AG10803 (cell line): ENCODE data around the gene NSUN6.

Experiments
- DNase-seq: peaks from one replicate; pipeline ENCODE4 v3.0.0; 2010; ENCODE audit warnings: low read depth
- H3K4me3 ChIP-seq: 2 replicates; pipeline ENCODE4 v1.5.1; 2011; ENCODE audit warnings: mild to moderate bottlenecking, low read length, control low read depth
- TF ChIP-seq, protein P1 (sequence below): conservative IDR thresholded peaks from 2 replicates; pipeline ENCODE4 v1.5.1; 2011; ENCODE audit warnings: mild to moderate bottlenecking, low read length, control low read depth, inconsistent platforms

The NSUN6 gene

GRCh38 chr10:18500576-18500975 lies 150.8 kb downstream of the NSUN6 start:
- TF ChIP-seq, protein P1, sequence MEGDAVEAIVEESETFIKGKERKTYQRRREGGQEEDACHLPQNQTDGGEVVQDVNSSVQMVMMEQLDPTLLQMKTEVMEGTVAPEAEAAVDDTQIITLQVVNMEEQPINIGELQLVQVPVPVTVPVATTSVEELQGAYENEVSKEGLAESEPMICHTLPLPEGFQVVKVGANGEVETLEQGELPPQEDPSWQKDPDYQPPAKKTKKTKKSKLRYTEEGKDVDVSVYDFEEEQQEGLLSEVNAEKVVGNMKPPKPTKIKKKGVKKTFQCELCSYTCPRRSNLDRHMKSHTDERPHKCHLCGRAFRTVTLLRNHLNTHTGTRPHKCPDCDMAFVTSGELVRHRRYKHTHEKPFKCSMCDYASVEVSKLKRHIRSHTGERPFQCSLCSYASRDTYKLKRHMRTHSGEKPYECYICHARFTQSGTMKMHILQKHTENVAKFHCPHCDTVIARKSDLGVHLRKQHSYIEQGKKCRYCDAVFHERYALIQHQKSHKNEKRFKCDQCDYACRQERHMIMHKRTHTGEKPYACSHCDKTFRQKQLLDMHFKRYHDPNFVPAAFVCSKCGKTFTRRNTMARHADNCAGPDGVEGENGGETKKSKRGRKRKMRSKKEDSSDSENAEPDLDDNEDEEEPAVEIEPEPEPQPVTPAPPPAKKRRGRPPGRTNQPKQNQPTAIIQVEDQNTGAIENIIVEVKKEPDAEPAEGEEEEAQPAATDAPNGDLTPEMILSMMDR: no peak
- DNase-seq: no peak
- H3K4me3 ChIP-seq: no peak overlapping the region

GRCh38 chr10:18498998-18499397 lies 152.4 kb downstream of the NSUN6 start:
- TF ChIP-seq, protein P1: no peak
- no peak for DNase-seq
- no peak overlapping the region for H3K4me3 ChIP-seq

- H3K4me3 ChIP-seq: no peak overlapping the region
- TF ChIP-seq, protein P1: no peak
- no peak for DNase-seq
Measured at GRCh38 chr10:18497806-18498369, 153.5 kb downstream of the NSUN6 start.
